GM12875 (cell line): ENCODE measurements around the gene TEX28.

Source experiments
- H3K4me3 ChIP-seq: one replicate; pipeline ENCODE4 v1.5.1; 2011; ENCODE audit warnings: low read depth, low read length, control low read depth
- CTCF ChIP-seq: IDR thresholded peaks from 2 replicates; pipeline ENCODE4 v1.5.1; 2011; ENCODE audit warnings: low read depth, mild to moderate bottlenecking, control low read depth, inconsistent platforms, low read length, moderate library complexity, borderline replicate concordance; ENCODE audit not compliant: insufficient read depth

Gene TEX28

GRCh38 chrX:154329294-154329693 lies 34.4 kb upstream of the TEX28 start:
- no peak overlapping the region for H3K4me3 ChIP-seq
- no peak for TF ChIP-seq CTCF

DNA sequence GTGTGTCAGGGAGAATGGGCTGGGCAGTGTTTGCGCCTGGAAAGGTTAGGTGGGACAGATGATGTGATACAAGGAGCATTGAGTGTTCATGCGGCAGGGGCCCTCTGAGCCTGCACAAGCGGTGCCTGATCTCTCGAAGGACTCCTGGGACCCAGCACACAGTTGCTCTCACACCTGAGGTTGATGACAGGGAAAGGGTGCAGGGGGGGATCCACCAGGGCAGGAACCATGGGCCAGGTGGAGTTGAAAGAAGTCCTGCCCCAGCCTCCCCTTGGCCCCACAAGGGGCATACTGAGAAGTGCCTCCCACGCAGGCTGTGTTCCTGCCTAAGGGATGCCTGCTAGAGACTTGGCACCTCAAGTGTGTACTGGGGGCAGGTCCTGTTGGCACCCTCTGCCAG lies 33.7 kb upstream of the TEX28 start:
- no peak for TF ChIP-seq CTCF
- no peak overlapping the region for H3K4me3 ChIP-seq

DNA sequence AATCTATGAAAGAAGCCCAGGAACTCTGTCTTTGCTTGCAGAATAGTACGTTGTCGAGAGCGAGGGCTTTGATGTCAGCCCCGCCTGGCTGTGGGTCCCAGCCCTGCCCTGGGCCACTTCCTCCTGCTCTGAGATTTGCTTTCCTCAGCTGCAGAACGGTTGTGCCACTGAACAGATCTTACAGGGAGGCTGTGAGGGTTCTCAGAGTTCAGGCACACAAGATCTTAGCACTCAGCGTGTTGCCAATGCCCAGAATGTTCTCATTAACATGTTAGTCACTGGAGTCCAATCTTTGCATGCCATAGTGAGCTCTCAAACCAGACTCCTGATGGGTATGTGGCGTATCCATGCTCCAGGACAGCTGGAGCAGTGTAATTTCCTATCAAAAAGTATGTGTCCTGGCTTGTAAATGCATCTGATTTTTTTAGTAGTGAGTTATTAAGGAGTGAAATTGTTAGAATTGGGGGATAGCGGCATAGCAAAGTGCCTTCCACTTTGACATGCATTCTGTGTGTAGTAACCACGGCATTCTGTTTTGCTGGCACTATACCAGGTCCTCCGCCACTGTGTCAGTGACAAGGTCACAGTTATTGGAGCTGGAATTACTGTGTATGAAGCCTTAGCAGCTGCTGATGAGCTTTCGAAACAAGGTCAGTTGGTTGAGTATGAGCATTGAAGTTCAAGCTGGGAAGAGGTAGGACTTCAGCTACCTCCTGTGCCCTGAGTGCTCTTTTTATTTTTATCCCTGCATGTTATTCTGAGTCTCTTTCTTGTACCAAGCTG lies 32.3 kb upstream of the TEX28 start:
- H3K4me3 ChIP-seq: no peak overlapping the region
- no peak for TF ChIP-seq CTCF

DNA sequence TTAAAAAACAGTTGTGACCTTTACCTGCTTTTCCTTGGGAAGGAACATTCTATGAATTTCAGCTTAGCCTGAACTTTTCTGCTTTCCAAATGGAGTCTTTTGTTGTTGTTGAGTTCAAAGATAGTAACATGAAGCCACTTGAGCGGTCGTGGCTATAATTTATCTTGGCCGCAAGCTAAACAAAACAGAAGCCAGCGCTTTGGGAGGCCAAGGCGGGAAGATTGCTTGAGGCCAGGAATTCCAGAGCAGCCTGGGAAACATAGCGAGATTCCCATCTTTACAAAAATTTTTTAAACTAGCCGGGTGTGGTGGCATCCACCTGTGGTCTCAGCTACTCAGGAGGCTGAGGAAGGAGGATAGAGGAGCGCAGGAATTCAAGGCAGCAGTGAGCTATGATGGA lies 30.6 kb upstream of the TEX28 start:
- no peak overlapping the region for H3K4me3 ChIP-seq
- no peak for TF ChIP-seq CTCF

DNA sequence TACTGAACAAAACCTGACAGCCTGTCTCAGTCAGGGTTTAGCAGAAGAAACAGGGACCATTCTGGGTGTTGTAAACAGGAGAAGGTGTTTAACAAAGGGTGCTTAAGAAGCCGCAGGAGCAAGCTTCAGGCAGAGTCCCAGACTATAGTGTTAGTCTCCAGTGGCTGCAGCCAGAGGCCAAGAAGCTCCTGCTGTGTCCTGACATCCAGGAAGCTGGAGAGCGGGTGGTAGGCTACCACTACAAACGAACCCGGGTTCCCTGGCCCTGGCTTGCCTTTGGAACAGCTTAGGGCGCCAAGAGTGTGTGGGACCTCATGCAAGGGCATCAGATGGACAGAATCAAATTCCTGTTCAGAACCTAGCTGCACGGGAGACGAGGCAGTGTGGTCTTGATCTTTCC lies 28.6 kb upstream of the TEX28 start:
- H3K4me3 ChIP-seq: no peak overlapping the region
- no peak for TF ChIP-seq CTCF

GRCh38 chrX:154322890-154323289 lies 28.0 kb upstream of the TEX28 start:
- no peak for TF ChIP-seq CTCF
- H3K4me3 ChIP-seq: no peak overlapping the region

DNA sequence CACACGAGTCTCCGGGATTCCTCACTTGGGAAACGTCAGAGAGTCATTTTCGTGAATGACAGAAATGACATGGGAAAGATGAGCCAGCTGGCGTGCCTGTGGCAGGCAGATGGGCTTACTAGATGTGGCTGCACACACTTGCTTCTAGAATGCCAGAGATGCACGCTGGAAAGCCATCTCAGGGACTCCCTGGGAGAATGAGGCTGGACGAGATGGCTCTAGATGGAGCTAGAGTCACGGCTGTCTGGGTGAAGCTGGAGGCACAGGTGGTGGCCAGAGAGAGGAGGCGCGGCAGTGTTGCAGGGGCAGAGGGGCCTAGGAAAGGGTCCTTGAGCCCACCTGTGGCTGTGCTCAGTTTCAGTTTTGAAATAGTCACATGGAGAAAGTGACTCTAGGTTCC lies 26.7 kb upstream of the TEX28 start:
- no peak overlapping the region for H3K4me3 ChIP-seq
- TF ChIP-seq CTCF: no peak
